ENCODE data around the gene ZNF480. TPM values are rescaled to one million over a fixed set of nuclear protein-coding genes. Genes with fewer than 3 reads are reported as not detected.
"Not testable (repeated sequence)": the region's sequence is repeated elsewhere in the genome, so short reads cannot be mapped to it uniquely, and the experiment has no call there.

Gene ZNF480
- total RNA-seq, 1 donor from 2014 or later: 7.2 TPM

DNA sequence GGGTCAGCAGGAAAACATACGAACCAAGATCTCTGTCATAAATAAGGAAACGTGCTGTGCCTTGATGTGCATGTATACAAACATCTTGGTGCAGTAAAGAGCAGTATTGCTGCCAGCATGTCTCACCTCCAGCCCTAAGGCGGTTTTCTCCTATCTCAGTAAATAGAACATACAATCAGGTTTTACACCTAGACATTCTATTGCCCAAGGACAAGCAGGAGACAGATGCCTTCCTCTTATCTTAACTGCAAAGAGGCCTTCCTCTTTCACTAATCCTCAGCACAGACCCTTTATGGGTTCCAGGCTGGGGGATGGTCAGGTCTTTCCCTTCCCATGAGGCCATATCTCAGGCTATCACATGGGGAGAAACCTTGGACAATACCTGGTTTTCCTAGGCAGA, 42.1 kb downstream of the ZNF480 start:
- DNase-seq: not testable (repeated sequence)

DNA sequence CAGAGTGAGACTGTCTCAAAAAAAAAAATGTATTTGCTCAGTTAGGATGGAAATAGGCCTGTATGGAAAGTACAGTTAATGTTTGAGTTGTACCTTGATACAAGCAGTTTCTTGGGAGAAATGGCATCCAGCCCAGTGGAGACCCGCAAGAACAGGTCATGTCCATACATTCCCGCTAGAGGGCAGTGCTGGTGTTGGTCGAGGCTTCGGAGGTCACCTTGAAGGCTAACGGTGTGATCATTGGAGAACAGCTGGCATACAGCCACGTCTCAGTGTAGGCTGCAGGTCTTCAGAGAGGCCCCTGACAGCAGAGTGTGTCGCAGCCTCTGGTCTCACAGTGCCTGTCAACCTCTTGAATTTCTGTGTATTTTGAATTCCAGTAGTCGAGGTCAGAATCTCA, 46.6 kb downstream of the ZNF480 start:
- peak; percentile 82 for DNase-seq

DNA sequence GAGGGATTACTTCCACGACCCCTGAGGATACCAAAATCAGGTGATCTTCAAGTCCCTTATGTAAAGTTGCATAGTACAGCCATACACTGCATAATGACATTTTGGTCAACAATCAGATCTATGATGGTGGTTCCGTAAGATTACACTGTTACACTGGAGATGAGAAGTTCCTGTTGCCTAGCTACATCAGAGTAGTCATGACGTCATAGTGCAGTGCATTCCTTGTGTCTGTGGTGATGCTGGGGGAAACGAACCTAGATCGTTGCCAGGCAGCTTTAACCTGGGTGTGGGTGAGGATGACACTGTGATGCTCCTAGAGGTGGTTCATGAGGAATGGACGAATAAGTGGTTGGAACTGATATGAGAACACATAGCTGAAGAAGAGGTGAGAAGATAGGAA, 48.2 kb downstream of the ZNF480 start:
- no peak for DNase-seq

DNA sequence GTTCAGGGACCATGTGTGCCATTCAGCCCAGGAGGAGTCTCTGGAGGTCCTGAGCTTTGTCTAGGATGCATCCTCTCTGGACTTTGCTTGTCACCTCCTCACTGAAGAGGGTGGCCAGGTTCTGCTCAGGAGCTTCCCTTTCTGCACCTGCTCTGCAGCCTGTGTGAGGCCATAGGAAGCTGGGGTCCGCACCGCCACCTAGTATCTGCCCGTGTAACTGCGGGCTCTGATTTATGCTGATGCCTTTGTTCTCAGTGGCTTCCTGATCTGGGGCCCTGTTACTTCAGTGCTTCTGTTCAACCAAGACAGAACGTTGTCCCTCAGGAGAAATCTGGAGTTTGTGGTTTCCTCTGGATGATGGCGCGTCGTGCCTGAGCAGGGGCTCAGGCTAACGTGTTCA, 54.5 kb downstream of the ZNF480 start:
- DNase-seq: no peak

DNA sequence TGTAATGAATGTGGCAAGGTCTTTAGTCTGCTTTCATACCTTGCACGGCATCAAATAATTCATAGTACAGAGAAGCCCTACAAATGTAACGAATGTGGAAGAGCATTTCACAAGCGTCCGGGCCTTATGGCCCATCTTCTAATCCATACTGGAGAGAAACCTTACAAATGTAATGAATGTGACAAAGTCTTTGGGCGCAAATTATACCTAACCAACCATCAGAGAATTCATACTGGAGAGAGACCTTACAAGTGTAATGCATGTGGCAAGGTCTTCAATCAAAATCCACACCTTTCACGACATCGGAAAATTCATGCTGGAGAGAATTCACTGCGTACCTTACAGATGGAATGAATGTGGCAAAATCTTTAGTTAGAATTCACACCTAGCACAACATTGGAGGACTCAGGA, 69.5 kb downstream of the ZNF480 start:
- no peak for DNase-seq

DNA sequence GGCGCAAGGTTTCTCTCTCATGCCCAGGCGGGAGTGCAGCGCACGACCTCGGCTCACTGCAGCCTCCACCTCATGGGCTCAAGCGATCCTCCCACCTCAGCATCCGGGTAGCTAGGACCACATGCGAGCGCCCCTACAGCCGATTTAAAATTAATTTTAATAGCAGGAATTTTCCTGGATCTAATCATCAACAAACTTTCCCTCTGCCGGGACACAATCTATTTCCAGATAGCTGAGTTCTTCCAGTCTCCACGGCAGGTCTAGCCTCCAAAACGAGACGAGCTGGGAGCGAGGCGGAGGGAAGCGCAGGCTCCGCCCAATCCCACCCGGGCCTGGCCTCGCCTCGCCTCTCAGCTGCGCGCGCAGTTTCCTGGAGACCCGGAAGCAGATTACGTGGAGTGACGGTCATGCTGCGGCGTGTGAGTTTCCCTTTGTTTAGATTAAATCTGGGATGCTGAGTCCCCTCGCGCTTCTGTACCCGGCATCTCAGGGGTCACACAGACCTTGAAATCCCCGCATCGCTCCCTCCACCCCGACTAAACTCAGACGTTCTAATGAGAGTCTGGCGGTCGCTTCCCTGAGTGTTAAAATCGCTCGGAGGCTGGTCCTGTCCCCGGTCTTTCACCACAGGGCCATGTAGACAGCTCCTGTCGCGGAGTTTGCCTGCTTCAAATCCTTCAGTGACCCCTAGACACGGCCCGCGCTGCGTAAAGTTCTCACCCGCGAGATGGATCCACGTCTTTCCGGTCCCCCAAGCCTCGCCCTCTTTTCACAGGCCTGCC, 72.8 kb downstream of the ZNF480 start, which contains the start of gene ZNF880:
TSS of gene ZNF880 (plus strand) at position 365 of the 782 bp plus-strand sequence. CDS start at position 408, 43 bp downstream.
- peak; percentile 99 for DNase-seq

DNA sequence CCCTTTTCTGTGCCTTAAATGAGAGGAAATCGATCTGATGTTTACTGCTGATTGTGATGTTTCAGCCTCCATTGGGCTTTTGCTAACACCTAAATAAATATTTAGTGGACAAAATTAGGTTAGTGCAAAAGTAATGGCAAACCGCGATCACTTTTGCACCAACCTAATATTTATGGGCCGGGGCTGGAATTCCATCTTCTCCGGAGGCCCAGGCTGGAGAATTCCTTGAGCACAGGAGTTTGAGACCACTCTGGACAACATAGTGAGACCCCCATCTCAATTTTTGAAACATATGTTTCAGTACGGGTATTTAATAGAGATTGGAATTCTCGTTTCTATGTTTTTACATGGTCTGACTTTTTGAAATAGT, 73.4 kb downstream of the ZNF480 start:
- no peak for DNase-seq

Small RNA genes lying within 50 kb of the gene (small RNA-seq; reads per million reads assigned to genes)
- gene MIR643 (ENCODE audit: low replicate concordance): 0.29 reads per million, percentile 50 among the genes with 10 or more reads in this experiment
- not detected for gene RF00019 (ENCODE audit: low replicate concordance)

Other genes with a start within 250 kb of the ZNF480 start
- gene ZNF432, start 248.3 kb upstream of the ZNF480 start, total RNA-seq: 14.9 TPM
- 26.3 TPM for gene ZNF841, start 201.4 kb upstream of the ZNF480 start, total RNA-seq
- 12.8 TPM for gene ZNF616, start 157.2 kb upstream of the ZNF480 start, total RNA-seq
- gene ZNF836, start 125.5 kb upstream of the ZNF480 start, total RNA-seq: 10.6 TPM
- gene PPP2R1A, start 107.1 kb upstream of the ZNF480 start, total RNA-seq: 193 TPM
- 19.9 TPM for gene ZNF766, start 27.6 kb upstream of the ZNF480 start, total RNA-seq
- gene ZNF610, start 39.1 kb downstream of the ZNF480 start, total RNA-seq: 8.9 TPM
- 27.4 TPM for gene ZNF880, start 72.8 kb downstream of the ZNF480 start, total RNA-seq
- 28.6 TPM for gene ZNF528, start 100.7 kb downstream of the ZNF480 start, total RNA-seq
- gene ZNF534, start 132.0 kb downstream of the ZNF480 start, total RNA-seq: not detected
- gene ZNF578, start 156.4 kb downstream of the ZNF480 start, total RNA-seq: 7.0 TPM
- gene ZNF808, start 230.5 kb downstream of the ZNF480 start, total RNA-seq: 48.0 TPM

Measured in tongue (tissue), 3 donors.